ENCODE results near the gene AOPEP.

The AOPEP gene

DNA sequence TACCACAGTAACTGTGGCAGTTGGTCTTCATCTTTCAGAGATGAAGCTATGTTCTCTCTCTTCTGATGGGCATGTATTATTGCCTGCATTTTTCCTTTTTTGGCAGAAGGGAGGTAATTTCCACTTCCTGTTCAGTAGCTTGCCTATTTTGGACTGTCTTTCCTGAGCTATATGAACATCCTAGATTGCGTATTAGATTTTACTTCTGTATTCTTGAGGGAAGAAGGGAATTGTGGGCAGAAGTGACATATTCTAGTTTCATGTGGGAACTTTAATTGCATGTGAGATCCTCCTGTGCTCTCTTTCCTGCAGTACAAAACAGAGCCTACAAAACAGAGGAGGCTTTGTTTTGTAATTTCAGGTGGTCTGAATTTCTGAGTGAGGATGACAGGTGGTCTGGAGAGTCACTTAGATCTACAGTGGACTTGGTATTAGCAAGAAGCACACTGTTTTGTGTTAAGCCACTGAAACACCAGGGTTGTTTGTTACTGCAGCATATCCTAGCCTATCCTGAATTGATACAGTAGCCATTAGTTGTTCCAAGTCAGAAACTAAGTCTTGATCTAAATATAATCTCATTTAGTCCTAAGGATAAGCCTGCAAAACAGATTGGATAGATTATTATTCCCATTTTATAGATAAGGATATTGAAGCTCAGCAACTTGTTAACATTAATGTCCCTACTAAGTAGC, 68.1 kb downstream of the AOPEP start:
- no peak for DNase-seq

- no peak for DNase-seq
Observed at GRCh38 chr9:94796687-94797086, 70.2 kb downstream of the AOPEP start.

DNA sequence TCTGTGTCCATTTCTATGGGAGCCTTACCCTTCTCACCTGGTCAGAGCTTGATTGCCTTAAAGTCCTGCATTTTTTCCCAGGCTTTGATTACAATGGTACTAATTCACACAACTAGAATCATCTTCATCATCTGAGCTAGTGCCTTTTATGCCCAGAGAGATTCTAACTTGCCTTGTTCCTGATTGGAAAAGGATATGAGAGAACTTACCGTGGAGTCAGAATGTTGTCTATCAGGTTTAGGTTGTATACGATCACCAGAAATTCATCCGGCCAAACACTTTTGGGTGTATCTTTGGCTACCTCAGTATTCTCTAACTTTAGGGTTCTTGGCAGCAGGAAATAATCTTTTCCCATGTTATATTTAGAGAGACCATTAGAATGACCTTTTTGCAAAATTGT, 71.7 kb downstream of the AOPEP start:
- no peak for DNase-seq

DNA sequence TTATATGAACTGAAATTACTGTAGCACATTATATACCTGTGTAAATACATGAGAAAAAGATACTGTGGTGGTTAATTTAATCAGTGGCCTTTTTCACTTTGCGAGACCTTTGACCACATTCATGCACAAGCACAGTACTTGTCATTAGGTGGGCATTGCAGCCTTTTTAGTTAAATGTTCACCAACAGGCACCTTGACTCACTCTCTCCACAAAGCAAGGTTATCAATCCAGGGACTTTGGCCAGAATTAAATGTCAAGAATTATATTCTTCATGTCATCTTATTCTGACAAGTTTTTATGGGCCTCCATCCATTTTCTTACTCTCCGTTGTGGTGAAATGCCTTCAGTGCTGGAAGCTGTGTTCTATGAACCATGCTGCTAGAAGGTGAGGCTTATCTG, 72.2 kb downstream of the AOPEP start:
- no peak for DNase-seq

DNA sequence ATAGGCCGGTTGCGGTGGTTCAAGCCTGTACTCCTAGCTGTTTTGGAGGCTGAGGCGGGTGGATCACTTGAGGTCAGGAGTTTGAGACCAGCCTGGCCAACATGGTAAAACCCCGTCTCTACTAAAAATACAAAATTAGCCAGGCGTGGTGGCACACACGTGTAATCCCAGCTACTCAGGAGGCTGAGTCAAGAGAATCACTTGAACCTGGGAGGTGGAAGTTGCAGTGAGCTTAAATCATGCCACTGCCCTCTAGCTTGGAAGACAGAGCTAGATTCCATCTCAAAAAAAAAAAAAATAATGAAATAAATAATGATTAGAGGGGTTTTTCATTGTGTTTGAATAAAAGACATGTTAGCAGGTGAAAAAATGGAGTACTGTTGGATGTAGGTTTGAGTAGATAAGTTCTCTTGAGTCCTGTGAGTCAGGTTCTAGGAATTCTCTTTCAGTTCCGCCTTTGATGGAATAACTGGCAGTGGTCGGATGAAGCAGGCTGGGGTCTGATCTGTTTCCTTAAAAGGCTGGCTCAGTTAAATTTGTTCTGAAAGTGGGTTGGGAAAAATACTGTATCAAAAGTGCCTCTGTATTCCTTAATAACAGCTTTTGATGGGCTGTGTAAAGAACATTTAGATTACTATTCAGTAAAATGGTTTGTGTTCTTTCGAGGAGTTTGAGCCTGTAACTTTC, 73.2 kb downstream of the AOPEP start:
- no peak for DNase-seq

GRCh38 chr9:94800424-94801117, 74.1 kb downstream of the AOPEP start:
- DNase-seq, result no peak

- DNase-seq, result no peak
Observed at GRCh38 chr9:94801234-94801633, 74.7 kb downstream of the AOPEP start.

DNA sequence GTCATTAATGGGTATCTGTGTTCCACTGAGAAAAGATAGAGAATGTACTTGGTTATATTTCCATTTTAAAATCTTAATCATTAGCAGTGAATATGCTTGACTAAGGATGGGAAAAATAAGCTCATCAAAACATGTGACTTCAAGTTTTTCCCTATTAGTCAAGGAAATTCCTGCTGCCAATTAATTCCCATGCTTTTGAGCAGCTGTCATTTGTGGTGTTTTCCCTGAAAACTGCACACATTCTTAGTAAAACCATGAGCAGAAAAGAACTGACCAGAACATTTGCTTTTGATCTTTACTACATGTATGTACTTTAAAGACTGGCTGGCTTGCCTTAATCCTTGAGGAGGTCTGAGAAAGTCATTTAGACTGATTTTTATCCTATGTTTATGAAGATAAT, 75.2 kb downstream of the AOPEP start:
- no peak for DNase-seq

DNA sequence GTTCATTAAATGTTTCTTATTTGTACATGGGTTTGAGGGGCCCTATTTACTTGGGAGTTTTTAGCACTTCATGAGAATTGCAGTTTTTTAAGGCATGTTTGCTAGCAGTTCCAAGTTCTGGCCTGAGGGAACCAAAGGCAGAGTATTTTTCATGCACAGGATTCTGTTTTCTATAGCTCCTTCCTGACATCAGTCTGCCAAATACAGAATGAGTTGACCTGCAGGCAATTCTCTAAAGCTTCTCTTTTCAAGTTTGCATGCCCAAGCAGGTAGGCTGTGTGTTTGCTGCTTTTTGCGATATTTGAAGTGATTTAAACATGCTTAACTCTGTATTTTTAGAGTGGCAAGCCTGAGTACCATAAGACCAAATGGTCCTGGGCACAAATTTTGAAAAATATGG, 75.8 kb downstream of the AOPEP start:
- DNase-seq, result no peak

- DNase-seq, result peak; percentile 57
Observed at GRCh38 chr9:94802793-94803192, 76.3 kb downstream of the AOPEP start.

DNA sequence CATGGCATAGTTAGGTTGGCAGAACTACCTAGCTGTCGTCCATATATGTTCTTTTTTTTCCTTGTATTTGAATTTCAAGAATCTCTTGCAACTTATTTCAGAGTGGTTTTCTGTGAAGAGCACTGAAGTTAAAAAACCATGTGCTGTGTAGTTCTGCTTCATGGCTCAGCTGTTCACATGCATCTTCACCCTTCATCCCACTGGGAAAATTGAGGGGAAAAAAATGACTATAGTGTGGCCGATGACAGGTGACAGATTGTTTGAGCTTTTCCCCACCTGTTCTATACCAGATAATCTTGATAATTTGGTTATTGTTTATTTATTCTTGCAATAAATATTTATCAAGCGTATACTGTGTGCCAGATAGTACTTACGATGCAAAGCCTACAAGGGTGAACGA, 77.8 kb downstream of the AOPEP start:
- DNase-seq, result no peak

- no peak for DNase-seq
Observed at GRCh38 chr9:94805051-94805489, 78.6 kb downstream of the AOPEP start.

- no peak for DNase-seq
Observed at GRCh38 chr9:94805585-94805984, 79.1 kb downstream of the AOPEP start.

GRCh38 chr9:94806307-94806893, 79.9 kb downstream of the AOPEP start:
- DNase-seq, result no peak

DNA sequence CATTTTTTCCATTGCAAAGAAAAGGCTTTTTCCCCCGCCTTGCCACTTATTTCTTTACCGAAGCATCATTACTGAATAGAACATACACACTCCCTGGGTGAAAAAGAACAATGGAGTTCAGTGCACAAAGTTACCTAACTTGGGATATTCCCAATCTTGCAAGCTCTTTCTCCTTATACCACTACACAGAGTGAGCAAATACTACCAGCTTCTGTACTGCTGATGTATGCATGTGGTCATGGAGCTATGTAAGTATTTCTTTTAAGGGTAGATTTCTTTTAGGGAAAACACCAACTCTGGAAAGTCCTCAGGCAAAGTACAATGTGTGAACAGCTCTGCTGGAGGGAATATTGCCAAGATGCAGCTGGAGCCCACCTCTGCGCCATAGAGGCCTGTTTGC, 81.1 kb downstream of the AOPEP start:
- no peak for DNase-seq

DNA sequence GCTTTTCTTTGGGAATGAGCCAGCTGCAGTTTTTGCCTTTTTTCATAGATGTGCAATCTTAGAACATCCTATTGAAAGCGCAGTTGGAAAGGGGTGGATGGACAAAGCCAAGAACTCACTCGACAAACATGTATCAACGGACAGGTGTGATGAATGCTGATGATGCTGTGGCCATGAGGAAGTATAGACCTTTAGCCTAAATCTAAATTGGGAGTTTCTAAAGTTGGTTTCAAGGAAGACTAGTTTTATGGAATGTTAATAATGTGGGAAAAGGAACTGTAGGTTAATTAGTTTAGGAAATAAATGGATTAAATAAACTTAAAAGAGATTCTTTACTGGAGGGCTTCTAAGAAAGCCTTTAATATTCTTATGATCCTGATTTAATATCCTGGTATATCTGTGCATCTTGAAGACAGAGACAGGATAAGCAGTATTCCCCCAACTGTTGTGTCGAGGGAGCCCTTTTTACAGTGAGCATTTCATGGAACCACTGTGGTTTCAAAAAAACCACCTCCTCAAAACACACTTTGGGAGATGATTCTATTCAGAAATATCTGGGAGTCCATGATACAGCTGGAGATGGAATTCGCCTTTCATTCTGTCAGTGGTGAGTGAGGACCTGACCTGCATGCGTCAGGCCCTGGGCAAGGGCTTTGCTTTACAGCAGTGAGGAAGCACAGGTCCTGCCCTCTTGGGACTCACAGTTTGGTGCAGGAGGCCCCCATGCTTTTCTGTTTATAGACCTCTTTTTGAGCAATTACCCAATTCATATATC, 82.6 kb downstream of the AOPEP start:
- DNase-seq, result no peak

DNA sequence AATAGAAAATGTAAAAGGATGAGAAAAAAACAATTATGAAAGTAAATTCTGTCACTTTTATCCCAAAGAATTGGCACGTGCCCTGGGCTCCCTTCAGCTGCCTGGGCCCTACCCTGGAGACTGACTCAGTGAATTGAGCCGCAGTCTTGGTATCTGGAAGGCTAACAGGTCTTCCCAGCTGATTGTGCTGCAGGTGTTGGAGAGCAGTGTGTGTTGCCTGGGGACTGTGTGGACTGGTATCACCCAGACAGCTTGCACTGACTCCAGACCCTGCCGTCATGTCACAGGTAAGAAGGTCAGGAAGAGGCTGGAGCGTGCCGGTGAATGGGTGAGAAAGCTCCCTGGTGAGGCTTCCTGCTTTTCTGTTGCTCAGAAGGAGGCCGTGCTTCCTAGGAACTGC, 83.3 kb downstream of the AOPEP start:
- DNase-seq, result no peak

DNA sequence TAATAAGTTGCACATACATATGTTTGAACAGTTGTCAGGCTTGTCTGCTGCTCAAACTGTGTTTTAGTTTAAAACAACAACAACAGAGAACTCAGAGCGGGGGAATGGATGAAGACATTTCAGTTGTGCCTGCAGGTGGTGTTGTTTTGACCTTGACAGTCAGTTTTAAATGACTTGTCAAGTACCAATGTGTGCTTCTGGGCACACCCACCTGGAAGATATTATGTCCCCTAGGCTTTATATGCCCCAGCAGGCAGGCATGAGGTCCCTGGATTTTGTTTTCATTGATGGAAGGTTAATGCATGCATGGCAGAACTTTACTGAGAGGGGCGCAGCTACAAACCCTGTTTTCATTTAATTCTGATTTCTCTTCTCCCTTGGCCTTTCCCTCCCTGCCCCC, 84.6 kb downstream of the AOPEP start:
- DNase-seq, result no peak

DNA sequence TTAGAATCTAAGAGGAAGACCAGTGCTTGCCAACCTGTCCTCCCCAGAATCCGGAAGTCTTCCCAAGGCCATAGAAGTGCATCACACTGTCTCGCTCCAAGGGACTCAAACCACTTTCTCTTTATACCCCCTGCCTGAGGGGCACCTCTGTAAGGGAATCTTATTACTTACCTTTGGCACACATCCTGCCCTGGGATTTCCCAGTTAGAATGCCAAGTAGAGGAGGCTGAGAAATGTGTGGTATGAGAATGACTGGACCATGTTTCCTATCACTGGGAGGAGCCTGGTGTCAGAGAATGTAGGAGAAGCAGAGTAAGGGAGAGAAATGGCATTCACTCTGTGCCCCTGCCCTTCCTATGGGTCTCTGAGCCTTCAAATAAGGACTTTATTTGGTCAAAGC, 85.8 kb downstream of the AOPEP start:
- no peak for DNase-seq

GRCh38 chr9:94813379-94813778, 86.9 kb downstream of the AOPEP start:
- no peak for DNase-seq

- DNase-seq, result no peak
Observed at GRCh38 chr9:94817291-94818177, 91.0 kb downstream of the AOPEP start.

DNA sequence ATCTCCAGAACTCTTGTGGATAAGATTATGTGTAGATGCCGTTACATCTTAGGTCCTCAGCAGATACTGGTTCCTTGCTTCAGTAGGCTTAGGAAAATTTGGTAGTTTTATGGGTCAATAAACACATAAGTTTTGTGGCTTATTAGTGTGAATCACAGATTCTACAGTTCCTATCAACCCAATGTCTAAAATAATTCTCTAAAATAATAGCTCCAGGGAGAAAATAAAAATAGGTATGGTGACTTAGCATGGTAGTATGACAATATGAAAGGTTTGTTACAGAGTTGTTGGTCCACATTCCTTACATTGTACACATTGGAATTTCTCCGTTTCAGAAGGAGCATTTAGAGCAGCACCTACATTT, 91.7 kb downstream of the AOPEP start:
- DNase-seq, result no peak

Measured in activated CD8-positive, alpha-beta memory T cell treated with anti-CD3 and anti-CD28 coated beads, Interleukin-2, amount 50 U/mL, for 48 hours (primary cell).